HepG2 (cell line): Measurements from ENCODE around the gene CDC25C. TPM values are rescaled to one million over a fixed set of nuclear protein-coding genes. Genes with fewer than 3 reads are reported as not detected.

ENCODE experiments used
- ATAC-seq: fragments of 200-7000 bp; cut with Tn5 transposase; 3 replicates; pipeline ENCODE4 v1.9.1; 2020; ENCODE audit warnings: mild to moderate bottlenecking, moderate library complexity
- BruUV-seq: library from RNA; stranded (reverse); fragments of 400-500 nt; replicated peaks from 2 replicates; lab custom pipeline; 2021; lab: Mats Ljungman, UMichigan
- CTCF ChIA-PET: fragments of 300-600 bp; formaldehyde crosslinking; extraction: SDS; loops from one replicate; lab custom pipeline; 2021; ENCODE audit warnings: low total read pairs, inconsistent platforms, low intra/inter-chr PET ratio; lab: Yijun Ruan, JAX
- POLR2A ChIA-PET: fragments of 350-600 bp; sonication (Branson Sonifier 250); formaldehyde crosslinking; loops from one replicate; lab custom pipeline; 2020; ENCODE audit warnings: antibody characterized with exemption, inconsistent platforms; lab: Yijun Ruan, JAX
- DNase-seq: peaks from one replicate; pipeline ENCODE4 v3.0.0-alpha.2; 2015; ENCODE audit warnings: low spot score
- FAIRE-seq: peaks from 3 replicates; lab custom pipeline; 2011; peaks lifted over from hg19 to GRCh38; lab: Jason Lieb, UNC
- H2AFZ ChIP-seq: one replicate; pipeline ENCODE4 v1.6.1; 2011; ENCODE audit warnings: low read length, inconsistent platforms
- H3K27ac ChIP-seq: fragments of 300-600 bp; 3 replicates; pipeline ENCODE4 v1.8.0; 2011; ENCODE audit warnings: mixed run types, mild to moderate bottlenecking, mixed read lengths, low read length, inconsistent platforms; ENCODE audit not compliant: insufficient read depth; ENCODE audit errors: extremely low read length
- H3K27me3 ChIP-seq, 2 experiments: fragments of 200-600 bp in 1 of 2; 2 replicates in 1 of 2; 3 replicates in 1 of 2; pipeline versions ENCODE4 v1.6.0 to v1.8.0; 2011; ENCODE audit warnings: low read length in 2 of 2, mild to moderate bottlenecking in 2 of 2, moderate library complexity in 2 of 2, inconsistent platforms in 1 of 2; ENCODE audit not compliant: insufficient read depth in 2 of 2, control insufficient read depth in 1 of 2
- H3K36me3 ChIP-seq, 2 experiments: fragments of 200-600 bp in 1 of 2; replicated peaks in 1 of 2; 2 replicates in 1 of 2; 3 replicates in 1 of 2; pipeline versions ENCODE4 v1.5.1 to v1.8.0; 2011; ENCODE audit warnings: low read length in 2 of 2, inconsistent platforms in 1 of 2; ENCODE audit not compliant: insufficient read depth in 2 of 2, control insufficient read depth in 1 of 2
- H3K4me1 ChIP-seq: 2 replicates; pipeline ENCODE4 v1.5.1; 2012; ENCODE audit warnings: low read length, inconsistent platforms; ENCODE audit not compliant: insufficient read depth
- H3K4me2 ChIP-seq: 2 replicates; pipeline ENCODE4 v1.6.0; 2011; ENCODE audit warnings: low read depth, low read length, inconsistent platforms
- H3K4me3 ChIP-seq, 3 experiments: fragments of 200-600 bp in 1 of 3; sonication (generic), shearing (Covaris generic) in 1 of 3; replicated peaks in 1 of 3; 2 replicates each; pipeline ENCODE4 v1.5.1; 2011 to 2016; ENCODE audit warnings: low read length in 3 of 3, inconsistent platforms in 2 of 3, low read depth in 2 of 3, mild to moderate bottlenecking in 2 of 3, control low read depth in 1 of 3, mixed read lengths in 1 of 3; ENCODE audit not compliant: insufficient read depth in 1 of 3
- H3K79me2 ChIP-seq: one replicate; pipeline ENCODE4 v1.6.1; 2011; ENCODE audit warnings: low read length, inconsistent platforms; ENCODE audit not compliant: insufficient read depth
- H3K9ac ChIP-seq: 2 replicates; pipeline ENCODE4 v1.6.0; 2011; ENCODE audit warnings: mild to moderate bottlenecking, low read depth, low read length, inconsistent platforms; ENCODE audit not compliant: insufficient read depth
- H3K9me3 ChIP-seq: 2 replicates; pipeline ENCODE4 v1.5.1; 2012; ENCODE audit warnings: mild to moderate bottlenecking, low read length
- H4K20me1 ChIP-seq: 2 replicates; pipeline ENCODE4 v1.6.0; 2011; ENCODE audit warnings: inconsistent platforms, mild to moderate bottlenecking, low read length, moderate library complexity; ENCODE audit not compliant: insufficient read depth
- ASH2L ChIP-seq: fragments of 300-600, 200-600 bp; sonication (generic); IDR thresholded peaks from 2 replicates; pipeline ENCODE4 v1.7.0; 2017; ENCODE audit warnings: low read depth, mild to moderate bottlenecking, moderate library complexity, mixed read lengths, low read length; ENCODE audit not compliant: insufficient read length
- POLR2A ChIP-seq, 2 experiments: IDR thresholded peaks; 2 replicates each; pipeline ENCODE4 v1.6.1; 2011; ENCODE audit warnings: low read depth in 2 of 2, low read length in 2 of 2, mild to moderate bottlenecking in 1 of 2, moderate library complexity in 1 of 2; ENCODE audit not compliant: insufficient read depth in 1 of 2
- ZNF143 ChIP-seq: sonication (generic); formaldehyde crosslinking; IDR thresholded peaks from 2 replicates; pipeline ENCODE4 v1.4.0; 2020; ENCODE audit warnings: missing genetic modification reagents
- ZNF230 ChIP-seq: sonication (generic); formaldehyde crosslinking; IDR thresholded peaks from 2 replicates; pipeline ENCODE4 v1.4.0; 2020; ENCODE audit warnings: mild to moderate bottlenecking, missing genetic modification reagents
- WGBS: methylation state at CpG from one replicate; pipeline ENCODE4 v1.1.6; 2017; ENCODE audit warnings: low lambda C conversion rate; 5-methylcytosine and 5-hydroxymethylcytosine counted together
- in situ Hi-C: cut with HindIII; loops from 2 replicates; pipeline ENCODE4 v1.10.0; 2017; ENCODE audit warnings: low pct_unique_long_range_greater_than_20kb; ENCODE audit not compliant: extremely low pct_ligation_motif_present
- intact Hi-C: fragments of 100-400 bp; cut with micrococcal nuclease; formaldehyde crosslinking; loops from one replicate; pipeline ENCODE4 v1.10.0; 2022; ENCODE audit not compliant: unreplicated experiment
- polyA plus RNA-seq, 8 experiments: library from polyadenylated mRNA; depleted of rRNA in 3 of 8; stranded (reverse) in 7 of 8; unstranded in 1 of 8; fragments of >200 nt; fragmentation: Illumina TruSeq in 4 of 8; extraction: Trizol in 4 of 8; gene quantifications; 2 replicates each; pipeline versions ENCODE4 v1.2.1 to v1.2.3, GENCODE V29; 2011 to 2016; ENCODE audit warnings: low read depth in 4 of 8, missing spikeins in 1 of 8, mixed read lengths in 1 of 8; ENCODE audit not compliant: insufficient read depth in 1 of 8
- total RNA-seq, 5 experiments: library from RNA; depleted of rRNA; stranded (reverse); fragments of >200 nt; fragmentation: Illumina TruSeq; extraction: Trizol; gene quantifications; 2 replicates each; pipeline ENCODE4 v1.2.3, GENCODE V29; 2016; ENCODE audit warnings: low read depth in 1 of 5
- TF ChIP-seq, protein P1 (sequence below): sonication (generic); formaldehyde crosslinking; IDR thresholded peaks from 2 replicates; pipeline ENCODE4 v1.4.0; 2020; ENCODE audit warnings: missing genetic modification reagents; ENCODE audit errors: not compliant biosample characterization
- TF ChIP-seq, protein P2 (sequence below): sonication (generic); formaldehyde crosslinking; IDR thresholded peaks from 2 replicates; pipeline ENCODE4 v1.4.0; 2020; ENCODE audit warnings: mild to moderate bottlenecking, missing genetic modification reagents
- TF ChIP-seq, protein P3 (sequence below): sonication (generic); formaldehyde crosslinking; IDR thresholded peaks from 2 replicates; pipeline ENCODE4 v1.4.0; 2020; ENCODE audit warnings: missing genetic modification reagents

The CDC25C gene
- total and polyA plus RNA-seq, 2 of the 13 experiments (the other 11 are each of a cell fraction or from before 2014, with no cell fraction given), result 17.7 to 27.6 TPM

DNA sequence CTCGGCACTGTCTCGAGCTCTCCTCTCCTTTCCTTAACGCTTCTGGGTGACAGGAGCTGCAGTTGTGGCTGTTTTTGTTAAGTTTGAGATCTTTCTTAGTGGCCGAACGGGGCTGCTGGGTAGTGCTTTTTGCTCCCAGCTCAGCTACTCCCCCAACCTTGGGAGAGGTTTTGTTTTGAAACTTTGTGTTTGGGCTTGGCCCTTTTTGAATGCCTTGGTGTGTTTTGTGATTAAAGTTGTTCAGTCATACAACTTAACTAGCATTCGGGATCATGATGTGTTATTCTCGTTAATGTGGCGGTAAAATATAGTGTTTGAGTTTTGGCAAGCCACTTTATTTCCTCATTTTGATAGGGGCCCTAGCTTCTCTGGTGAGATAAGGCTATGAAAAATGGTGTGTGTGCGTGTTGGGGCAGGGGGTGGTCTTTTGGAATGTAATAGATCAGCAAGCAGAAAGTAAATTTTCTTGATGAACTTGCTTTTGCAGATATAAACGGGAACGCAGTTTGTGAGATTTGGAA lies 22.0 kb upstream of the CDC25C start:
- peak overlapping the region; percentile 96 for H3K9ac ChIP-seq
- no peak overlapping the region for H2AFZ ChIP-seq
- H4K20me1 ChIP-seq, result peaks cover 23% of the 10 kb centered on the region
- no peaks in the 10 kb centered on the region for H3K9me3 ChIP-seq
- intact Hi-C loops (loop anchor here (1.0 to 5.0 kb wide), 3 partner anchors 15 to 176 kb away; partner anchors contain the start of genes BRD8, FAM53C and KIF20A), in situ Hi-C loops (no loop called here)
- ATAC-seq (no peak), DNase-seq (no peak), FAIRE-seq (no peak)
- H3K27ac ChIP-seq, result peak overlapping the region; percentile 86
- CTCF ChIA-PET, result interaction anchor here (3.2 kb wide), 1 partner anchor 16 kb away, joined by 14 read pairs; the partner anchor contains the start of gene FAM53C
- peaks cover 50% of the 10 kb centered on the region for H3K79me2 ChIP-seq
- H3K4me3 ChIP-seq, result peak overlapping the region; percentile 93 to 98 (median 97)
- no peaks in the 10 kb centered on the region for H3K36me3 ChIP-seq
- POLR2A ChIA-PET, result interaction anchor here (0.7 to 6.2 kb wide), 7 partner anchors 13 to 189 kb away, joined by 3 to 111 read pairs (median 4); partner anchors contain the start of genes BRD8, CDC23, CDC25C and EGR1
- peak overlapping the region; percentile 82 for H3K4me2 ChIP-seq
- no peaks in the 10 kb centered on the region; a peak in 1 of 5 replicates for H3K27me3 ChIP-seq
- BruUV-seq, result no TSS peak
- peaks cover 20% of the 10 kb centered on the region for H3K4me1 ChIP-seq
- under 1% methylated on average over 8 of the region's 11 CpGs for WGBS
- TF ChIP-seq, protein P1, sequence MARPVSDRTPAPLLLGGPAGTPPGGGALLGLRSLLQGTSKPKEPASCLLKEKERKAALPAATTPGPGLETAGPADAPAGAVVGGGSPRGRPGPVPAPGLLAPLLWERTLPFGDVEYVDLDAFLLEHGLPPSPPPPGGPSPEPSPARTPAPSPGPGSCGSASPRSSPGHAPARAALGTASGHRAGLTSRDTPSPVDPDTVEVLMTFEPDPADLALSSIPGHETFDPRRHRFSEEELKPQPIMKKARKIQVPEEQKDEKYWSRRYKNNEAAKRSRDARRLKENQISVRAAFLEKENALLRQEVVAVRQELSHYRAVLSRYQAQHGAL (CRISPR knock-in tag), result peak; percentile 55
- TF ChIP-seq ZNF230 (CRISPR knock-in tag), result no peak
- peak; percentile 63; the same call in 1 of the 2 replicates for TF ChIP-seq ZNF143
- peak; percentile 24 for TF ChIP-seq ASH2L
- TF ChIP-seq, protein P2, sequence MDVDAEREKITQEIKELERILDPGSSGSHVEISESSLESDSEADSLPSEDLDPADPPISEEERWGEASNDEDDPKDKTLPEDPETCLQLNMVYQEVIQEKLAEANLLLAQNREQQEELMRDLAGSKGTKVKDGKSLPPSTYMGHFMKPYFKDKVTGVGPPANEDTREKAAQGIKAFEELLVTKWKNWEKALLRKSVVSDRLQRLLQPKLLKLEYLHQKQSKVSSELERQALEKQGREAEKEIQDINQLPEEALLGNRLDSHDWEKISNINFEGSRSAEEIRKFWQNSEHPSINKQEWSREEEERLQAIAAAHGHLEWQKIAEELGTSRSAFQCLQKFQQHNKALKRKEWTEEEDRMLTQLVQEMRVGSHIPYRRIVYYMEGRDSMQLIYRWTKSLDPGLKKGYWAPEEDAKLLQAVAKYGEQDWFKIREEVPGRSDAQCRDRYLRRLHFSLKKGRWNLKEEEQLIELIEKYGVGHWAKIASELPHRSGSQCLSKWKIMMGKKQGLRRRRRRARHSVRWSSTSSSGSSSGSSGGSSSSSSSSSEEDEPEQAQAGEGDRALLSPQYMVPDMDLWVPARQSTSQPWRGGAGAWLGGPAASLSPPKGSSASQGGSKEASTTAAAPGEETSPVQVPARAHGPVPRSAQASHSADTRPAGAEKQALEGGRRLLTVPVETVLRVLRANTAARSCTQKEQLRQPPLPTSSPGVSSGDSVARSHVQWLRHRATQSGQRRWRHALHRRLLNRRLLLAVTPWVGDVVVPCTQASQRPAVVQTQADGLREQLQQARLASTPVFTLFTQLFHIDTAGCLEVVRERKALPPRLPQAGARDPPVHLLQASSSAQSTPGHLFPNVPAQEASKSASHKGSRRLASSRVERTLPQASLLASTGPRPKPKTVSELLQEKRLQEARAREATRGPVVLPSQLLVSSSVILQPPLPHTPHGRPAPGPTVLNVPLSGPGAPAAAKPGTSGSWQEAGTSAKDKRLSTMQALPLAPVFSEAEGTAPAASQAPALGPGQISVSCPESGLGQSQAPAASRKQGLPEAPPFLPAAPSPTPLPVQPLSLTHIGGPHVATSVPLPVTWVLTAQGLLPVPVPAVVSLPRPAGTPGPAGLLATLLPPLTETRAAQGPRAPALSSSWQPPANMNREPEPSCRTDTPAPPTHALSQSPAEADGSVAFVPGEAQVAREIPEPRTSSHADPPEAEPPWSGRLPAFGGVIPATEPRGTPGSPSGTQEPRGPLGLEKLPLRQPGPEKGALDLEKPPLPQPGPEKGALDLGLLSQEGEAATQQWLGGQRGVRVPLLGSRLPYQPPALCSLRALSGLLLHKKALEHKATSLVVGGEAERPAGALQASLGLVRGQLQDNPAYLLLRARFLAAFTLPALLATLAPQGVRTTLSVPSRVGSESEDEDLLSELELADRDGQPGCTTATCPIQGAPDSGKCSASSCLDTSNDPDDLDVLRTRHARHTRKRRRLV (CRISPR knock-in tag), result 0 out of 2 replicates have a peak, but pooled peaks have one; percentile 30
- TF ChIP-seq POLR2A (IDR thresholded peaks at IDR 0.05; ENCODE audit: insufficient read depth in 1 of 2, low read depth in 2 of 2, low read length in 2 of 2), result peak in 1 of 2 experiments; percentile 67; a peak in 2 of 4 replicates
- TF ChIP-seq, protein P3, sequence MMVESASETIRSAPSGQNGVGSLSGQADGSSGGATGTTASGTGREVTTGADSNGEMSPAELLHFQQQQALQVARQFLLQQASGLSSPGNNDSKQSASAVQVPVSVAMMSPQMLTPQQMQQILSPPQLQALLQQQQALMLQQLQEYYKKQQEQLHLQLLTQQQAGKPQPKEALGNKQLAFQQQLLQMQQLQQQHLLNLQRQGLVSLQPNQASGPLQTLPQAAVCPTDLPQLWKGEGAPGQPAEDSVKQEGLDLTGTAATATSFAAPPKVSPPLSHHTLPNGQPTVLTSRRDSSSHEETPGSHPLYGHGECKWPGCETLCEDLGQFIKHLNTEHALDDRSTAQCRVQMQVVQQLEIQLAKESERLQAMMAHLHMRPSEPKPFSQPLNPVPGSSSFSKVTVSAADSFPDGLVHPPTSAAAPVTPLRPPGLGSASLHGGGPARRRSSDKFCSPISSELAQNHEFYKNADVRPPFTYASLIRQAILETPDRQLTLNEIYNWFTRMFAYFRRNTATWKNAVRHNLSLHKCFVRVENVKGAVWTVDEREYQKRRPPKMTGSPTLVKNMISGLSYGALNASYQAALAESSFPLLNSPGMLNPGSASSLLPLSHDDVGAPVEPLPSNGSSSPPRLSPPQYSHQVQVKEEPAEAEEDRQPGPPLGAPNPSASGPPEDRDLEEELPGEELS (CRISPR knock-in tag), result no peak
